ENCODE measurements around the gene MRPL27.

The MRPL27 gene

DNA sequence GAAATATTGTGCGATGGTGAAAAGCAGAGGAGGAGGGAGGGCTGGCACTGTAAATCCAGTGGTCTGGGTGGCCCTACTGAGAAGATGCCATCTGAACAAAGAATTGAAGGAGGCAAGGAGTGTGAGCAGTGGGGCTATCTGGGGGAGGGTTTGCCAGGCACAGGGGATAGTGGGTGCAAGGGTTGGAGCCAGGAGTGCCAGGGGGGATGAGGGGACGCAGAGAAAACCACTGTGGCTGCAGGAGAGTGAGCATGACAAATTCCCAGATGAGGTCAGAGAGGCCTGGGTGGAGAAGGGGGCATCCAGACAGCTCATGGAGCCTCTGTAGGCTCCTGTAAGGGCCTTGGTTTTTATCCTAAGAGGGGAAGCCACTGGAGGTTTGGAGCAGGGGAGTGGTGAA lies 22.3 kb downstream of the MRPL27 start:
- no peak for DNase-seq (ENCODE audit: low read depth)
- no peak overlapping the region for H3K4me3 ChIP-seq (ENCODE audit: low read depth, low read length)
- TF ChIP-seq, protein P1, sequence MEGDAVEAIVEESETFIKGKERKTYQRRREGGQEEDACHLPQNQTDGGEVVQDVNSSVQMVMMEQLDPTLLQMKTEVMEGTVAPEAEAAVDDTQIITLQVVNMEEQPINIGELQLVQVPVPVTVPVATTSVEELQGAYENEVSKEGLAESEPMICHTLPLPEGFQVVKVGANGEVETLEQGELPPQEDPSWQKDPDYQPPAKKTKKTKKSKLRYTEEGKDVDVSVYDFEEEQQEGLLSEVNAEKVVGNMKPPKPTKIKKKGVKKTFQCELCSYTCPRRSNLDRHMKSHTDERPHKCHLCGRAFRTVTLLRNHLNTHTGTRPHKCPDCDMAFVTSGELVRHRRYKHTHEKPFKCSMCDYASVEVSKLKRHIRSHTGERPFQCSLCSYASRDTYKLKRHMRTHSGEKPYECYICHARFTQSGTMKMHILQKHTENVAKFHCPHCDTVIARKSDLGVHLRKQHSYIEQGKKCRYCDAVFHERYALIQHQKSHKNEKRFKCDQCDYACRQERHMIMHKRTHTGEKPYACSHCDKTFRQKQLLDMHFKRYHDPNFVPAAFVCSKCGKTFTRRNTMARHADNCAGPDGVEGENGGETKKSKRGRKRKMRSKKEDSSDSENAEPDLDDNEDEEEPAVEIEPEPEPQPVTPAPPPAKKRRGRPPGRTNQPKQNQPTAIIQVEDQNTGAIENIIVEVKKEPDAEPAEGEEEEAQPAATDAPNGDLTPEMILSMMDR (IDR thresholded peaks at IDR 0.05; ENCODE audit: control insufficient read depth, extremely low read depth, insufficient read depth), result no peak

DNA sequence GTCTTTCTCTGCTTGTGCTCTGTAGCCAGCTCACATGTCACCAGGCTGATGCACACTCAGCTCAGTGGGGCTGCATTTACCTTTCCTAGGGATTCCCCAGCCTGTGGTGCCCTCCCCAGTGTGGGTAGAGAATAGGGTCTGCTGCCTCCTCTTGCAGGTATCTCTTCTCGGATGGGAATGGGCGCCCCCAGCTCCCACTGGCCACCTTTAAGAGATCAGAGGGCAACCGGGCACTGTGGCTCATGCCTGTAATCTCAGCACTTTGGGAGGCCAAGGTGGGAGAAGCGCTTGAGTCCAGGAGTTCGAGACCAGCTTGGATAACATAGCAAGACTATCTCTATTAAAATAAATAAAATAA lies 23.8 kb downstream of the MRPL27 start:
- H3K4me3 ChIP-seq (ENCODE audit: low read depth, low read length), result no peak overlapping the region
- TF ChIP-seq, protein P1 (IDR thresholded peaks at IDR 0.05; ENCODE audit: control insufficient read depth, extremely low read depth, insufficient read depth), result no peak

GRCh38 chr17:50348522-50349242 lies 24.3 kb downstream of the MRPL27 start:
- TF ChIP-seq, protein P1 (IDR thresholded peaks at IDR 0.05; ENCODE audit: control insufficient read depth, extremely low read depth, insufficient read depth), result no peak
- no peak overlapping the region for H3K4me3 ChIP-seq (ENCODE audit: low read depth, low read length)
- no peak for DNase-seq (ENCODE audit: low read depth)

More for the DNA sequence above, 23.8 kb downstream of the MRPL27 start:
- DNase-seq (ENCODE audit: low read depth), result no peak

DNA sequence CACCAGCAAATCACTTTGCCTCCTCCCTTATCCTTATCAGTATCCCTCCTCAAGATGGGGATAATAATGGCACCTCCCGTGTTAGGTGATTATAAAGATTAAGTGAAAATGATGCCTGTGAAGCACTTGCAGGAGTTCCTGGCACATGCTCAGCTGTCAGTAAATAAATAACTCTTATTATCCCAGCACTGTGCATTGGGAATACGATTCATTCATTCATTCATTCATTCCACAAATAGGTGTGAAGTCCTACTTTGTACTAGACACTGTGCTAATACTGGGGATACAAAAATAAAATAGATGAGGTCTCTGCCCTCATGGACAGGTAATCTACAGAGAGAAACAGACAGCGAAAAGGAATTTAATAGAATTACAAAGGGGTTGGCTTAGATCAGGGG lies 25.1 kb downstream of the MRPL27 start:
- TF ChIP-seq, protein P1 (IDR thresholded peaks at IDR 0.05; ENCODE audit: control insufficient read depth, extremely low read depth, insufficient read depth), result no peak
- DNase-seq (ENCODE audit: low read depth), result no peak
- H3K4me3 ChIP-seq (ENCODE audit: low read depth, low read length), result no peak overlapping the region

GRCh38 chr17:50347117-50347893 lies 25.7 kb downstream of the MRPL27 start:
- TF ChIP-seq, protein P1 (IDR thresholded peaks at IDR 0.05; ENCODE audit: control insufficient read depth, extremely low read depth, insufficient read depth), result no peak
- H3K4me3 ChIP-seq (ENCODE audit: low read depth, low read length), result peak overlapping the region; percentile 82
- DNase-seq (ENCODE audit: low read depth), result no peak

- TF ChIP-seq, protein P1 (IDR thresholded peaks at IDR 0.05; ENCODE audit: control insufficient read depth, extremely low read depth, insufficient read depth), result no peak
- peak overlapping the region; percentile 82 for H3K4me3 ChIP-seq (ENCODE audit: low read depth, low read length)
- no peak for DNase-seq (ENCODE audit: low read depth)
Measured at GRCh38 chr17:50346313-50347116, 26.5 kb downstream of the MRPL27 start.
